NCI-H1694 treated with DMSO at 0.1 percent for 48 hours (cell line): ENCODE measurements around the gene CA5A.

ENCODE experiments used
- DNase-seq: peaks from one replicate; lab custom pipeline; 2025; lab: John Stamatoyannopoulos, UW

Gene CA5A

DNA sequence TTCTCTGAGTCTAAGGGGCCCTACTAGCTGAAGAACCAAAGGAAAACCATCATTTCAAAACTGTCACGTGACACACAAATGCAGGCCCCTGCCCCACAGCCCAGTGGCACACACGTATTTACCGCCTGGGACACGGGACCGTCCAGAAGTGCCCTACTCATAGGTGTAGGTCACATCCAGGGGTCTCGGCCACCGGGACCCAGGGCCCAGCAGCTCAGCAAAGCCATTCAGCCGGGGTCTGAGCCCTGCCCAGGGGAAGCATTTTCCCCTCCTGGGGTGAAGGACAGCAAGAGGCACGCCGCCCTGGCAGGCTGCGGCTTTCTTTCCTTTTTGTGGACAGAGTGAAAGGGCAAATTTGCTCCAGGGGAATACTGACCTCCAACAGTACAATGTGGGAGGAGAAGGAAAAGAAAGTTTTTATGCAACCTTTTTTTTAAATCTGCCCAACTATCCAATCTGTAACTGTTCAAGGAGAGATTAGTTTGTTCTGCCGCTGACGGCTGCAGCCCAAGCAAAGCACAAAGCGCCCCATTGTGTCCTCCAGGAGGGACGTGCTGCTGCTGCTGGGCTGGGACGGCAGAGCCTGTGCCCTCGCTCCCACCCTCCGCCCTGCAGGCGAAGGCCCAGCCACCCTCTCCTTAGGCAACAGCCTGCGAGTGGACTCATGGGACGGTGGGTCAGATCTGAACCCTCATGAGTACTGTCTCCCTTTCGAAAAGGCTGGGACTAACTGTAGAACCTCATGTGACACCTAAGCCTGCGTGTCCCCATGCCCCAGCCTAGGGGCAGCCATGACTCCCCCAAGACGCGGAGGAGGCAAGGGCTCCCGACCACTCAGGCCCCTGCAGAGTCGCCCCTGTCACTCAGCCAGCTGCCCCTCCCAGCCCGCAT, 88.3 kb downstream of the CA5A start:
- DNase-seq: no peak

DNA sequence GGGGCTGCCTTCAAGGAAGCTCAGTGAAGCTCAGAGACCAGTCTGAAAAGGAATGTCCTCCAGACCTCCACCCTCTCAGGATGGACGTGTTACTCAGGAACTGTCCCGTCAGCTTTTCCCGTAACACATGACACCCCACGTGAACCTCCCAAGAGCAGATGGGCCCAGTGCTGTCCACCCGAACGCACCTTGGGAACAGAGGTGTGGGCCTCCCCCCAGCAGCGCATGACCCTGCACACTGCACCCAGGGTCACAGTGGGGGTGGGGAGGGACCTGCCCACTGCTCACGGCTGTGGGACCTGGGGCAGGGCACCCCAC, 88.9 kb downstream of the CA5A start:
- DNase-seq: no peak

DNA sequence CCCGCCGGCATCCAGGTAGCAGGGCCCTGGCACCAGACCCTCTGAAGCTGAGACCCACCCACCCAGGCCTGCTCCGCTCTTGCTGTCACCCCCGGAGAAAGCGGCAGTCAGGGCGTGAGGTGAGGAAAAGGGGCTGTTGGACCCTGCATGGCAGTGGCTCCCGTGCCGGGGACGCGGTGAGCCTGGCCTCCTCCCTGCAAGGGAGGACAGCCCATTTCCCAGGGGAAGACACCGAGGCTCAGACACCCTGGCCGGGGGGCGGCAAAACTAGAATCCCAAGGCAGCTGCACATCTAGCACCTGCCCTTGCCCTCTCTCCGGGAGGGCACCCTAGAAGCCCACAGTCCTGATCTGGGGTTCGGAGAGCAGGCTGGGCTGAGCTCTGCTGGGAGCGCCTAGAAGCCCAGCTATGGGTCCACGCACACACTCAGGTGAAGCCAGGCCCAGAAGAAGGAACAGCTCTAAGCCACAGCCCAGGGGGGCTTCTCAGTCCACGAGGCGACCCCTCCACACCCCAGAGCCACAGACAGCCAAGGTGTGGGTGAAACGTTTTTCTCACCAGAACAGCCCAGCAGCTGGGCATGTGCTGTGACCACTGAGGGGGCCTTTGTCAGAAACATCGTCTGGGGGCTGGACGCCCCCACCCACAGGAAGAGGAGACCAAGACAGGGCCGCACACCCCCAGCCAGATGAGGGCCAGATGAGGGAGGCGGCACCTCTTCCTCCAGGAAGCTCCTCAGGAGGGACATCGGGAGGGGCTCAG, 89.4 kb downstream of the CA5A start:
- DNase-seq: no peak

DNA sequence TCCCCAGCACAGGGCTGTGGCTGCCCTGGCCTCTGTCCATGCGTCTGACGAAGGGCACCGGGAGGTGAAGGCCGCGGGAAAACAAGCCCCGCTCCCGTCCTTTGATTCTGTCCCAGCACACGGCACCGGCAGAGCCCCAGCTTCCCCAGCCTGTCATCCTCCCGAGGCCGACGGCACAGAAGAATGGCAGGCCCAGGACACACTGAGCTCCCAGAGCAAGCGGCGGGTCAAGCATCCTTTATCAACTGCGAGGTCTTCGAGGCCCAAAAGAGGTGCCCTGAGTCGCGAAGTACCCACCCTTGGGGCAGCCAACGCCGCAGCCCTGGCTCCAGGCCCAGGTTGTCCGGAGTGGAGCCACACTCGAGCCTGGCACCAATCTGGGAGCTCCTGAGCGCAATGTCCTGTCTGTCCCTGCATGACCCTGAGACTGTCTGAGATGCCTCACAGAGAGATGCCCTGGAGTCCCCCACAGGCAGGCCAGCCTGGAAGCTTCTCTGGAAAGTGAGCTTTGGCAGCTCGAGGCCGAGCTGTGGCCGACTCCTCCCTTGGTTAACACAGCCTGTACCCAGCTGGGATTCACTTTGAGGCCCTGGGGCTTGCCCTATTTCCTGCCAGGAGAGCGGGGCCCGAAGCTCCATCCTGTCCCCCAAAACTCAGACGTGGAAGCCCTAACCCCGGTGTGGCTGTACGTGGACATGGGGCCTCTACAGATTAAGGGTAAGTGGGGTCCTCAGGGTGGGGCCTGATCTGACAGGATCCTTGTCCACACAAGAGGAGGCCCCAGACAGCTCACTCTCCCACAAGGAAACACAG, 90.3 kb downstream of the CA5A start:
- no peak for DNase-seq

DNA sequence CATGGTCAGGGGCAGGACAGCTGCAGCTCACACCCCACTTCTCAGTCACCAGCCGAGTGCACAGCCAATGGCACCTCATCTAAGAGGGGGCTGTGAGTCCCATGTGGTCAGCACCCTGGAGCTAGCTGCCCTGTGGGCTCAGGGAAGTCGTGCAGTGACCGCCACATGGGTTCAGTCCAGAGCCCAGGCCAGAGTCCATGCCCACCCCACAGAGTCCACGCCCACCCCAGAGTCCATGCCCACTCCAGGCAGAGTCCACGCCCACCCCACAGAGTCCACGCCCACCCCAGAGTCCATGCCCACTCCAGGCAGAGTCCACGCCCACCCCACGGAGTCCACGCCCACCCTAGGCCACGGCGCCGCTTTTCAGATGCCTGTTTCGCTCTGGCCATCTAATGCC, 91.1 kb downstream of the CA5A start:
- no peak for DNase-seq

DNA sequence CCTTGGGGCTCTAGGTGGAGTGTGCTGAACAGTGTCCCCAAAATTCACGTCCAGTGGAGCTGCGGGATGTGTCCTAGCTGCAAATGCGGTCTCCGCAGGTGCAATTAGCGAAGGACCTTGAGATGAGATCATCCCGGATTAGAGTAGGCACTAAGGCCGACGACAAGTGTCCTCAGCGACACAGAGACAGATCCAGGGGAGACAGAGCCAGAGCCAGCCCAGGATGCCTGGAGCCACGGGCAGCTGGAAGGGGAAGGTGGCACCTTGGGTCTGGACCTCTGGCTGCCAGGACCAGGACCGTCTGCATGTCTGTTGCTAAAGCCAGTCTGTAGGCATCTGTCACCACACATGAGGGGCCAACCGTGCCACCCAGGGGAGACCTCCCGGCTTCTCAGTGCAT, 91.5 kb downstream of the CA5A start:
- DNase-seq: no peak

DNA sequence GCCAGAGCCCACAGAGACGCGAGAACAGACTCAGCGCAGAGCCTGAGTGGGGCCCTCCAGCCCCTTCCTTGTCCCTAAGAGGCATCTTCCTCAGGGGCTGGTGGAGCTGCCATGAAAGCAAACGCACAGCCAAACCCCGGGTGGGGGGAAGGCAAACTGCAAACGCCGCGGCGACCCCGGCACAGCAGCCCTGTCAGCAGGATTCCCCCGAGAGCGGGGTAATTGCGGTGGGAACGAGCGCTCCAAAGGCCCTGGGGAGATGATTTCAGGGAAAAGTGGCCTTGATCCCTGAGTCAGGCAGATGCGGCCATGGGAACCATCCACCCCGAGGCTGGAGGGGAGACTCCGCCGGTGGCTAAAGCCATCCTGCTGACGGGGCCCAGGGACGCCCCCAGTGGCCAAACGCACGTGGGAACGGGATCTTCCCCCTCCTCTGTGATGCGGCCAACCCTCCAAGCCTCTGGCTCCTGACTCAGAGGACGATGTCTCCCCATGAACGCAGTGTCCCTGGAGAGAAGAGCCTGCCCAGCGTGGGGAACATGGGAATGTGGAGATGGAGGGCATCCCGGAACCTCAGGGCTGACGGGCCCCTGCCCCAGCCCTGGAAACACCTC, 92.1 kb downstream of the CA5A start:
- DNase-seq: no peak

DNA sequence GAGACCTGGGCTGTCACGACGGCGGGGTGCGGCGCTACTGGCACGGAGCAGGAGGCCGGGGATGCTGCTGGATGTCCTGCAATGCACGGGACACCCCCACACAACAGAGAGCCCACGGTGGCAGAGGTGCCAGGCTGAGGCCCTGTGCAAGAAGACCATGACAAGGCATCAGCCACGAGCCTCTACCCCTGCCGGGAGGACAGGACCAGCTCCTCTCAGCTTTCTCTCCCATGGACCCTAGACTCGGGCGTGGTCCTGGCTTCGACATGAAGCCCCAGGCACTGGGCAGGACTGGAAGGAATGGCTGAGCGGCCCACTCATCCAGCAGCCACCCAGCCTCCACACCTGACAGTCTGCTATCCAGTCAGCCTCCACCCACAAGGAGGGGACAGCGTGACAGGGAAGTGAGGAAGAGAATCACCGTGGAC, 92.6 kb downstream of the CA5A start:
- no peak for DNase-seq

DNA sequence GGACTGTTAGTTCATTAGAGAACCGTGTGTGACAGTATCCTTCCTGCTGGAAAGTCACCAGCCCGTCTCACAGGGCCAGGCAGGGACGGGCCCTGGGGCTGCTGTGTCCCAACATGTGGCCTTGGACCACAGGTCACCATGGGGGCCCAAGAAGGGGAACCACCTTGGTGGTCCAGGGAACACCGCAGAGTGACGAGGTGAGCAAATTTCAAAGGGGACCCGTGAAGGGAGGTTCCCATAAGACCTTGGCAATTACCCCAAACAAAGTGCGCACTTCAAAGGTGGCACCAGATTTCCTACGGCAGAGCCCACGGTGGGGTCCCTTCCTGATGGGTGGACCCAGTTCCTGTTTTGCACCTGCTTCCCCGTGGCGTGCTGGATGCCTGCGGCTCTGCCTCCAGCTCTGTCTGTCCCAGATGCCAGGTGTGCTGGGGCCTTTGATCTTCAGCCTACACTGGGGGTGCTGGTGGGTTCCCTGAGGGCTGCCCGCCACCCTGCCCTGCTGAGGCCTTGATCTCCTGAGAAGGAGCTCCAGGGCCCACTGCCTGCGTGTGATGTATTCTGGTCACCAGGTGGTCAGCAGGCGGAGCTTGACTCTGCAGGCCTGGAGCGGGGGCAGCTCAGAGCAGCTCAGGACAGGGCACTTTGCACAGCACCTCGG, 94.0 kb downstream of the CA5A start:
- no peak for DNase-seq

DNA sequence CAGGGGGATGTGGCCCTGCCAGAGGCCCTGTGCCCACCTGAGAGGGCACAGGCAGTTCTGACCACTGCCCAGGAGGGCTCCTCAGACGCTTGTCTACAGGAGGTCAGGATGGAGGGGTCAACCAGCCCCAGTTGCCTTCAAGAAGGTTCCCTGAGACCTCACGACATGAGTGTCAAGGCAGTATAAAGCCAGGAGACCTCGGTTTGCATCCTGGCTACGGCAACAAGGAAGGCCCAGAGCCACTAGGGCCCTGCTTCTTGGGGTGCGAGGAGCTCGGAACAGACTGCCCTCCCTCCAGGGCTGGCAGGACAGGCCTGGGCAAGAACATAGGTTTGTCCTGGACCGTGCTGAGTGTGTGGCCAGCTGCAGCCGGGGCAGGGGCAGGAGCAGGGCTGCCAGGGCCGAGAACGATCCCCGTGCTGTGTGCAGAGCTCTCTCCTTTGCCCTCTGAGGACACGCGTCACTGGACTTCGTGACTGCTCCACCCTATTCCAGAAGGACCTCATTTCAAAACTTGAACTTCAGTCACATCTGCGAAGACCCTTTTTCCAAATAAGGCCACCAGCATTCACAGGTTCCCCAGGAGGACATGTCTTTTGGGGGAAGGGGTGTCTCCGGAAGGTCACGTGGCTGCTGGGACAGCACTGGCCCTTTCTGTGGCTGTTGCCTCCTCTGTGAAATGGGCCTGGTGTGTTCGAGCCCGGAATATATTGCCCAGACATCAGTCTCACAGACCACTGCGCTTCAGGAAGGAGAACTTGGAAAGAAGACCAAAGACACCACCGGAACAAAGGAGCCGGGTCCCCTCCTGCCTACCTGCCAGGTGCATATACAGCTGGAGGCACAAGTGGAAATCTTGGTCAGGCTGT, 94.8 kb downstream of the CA5A start:
- no peak for DNase-seq

DNA sequence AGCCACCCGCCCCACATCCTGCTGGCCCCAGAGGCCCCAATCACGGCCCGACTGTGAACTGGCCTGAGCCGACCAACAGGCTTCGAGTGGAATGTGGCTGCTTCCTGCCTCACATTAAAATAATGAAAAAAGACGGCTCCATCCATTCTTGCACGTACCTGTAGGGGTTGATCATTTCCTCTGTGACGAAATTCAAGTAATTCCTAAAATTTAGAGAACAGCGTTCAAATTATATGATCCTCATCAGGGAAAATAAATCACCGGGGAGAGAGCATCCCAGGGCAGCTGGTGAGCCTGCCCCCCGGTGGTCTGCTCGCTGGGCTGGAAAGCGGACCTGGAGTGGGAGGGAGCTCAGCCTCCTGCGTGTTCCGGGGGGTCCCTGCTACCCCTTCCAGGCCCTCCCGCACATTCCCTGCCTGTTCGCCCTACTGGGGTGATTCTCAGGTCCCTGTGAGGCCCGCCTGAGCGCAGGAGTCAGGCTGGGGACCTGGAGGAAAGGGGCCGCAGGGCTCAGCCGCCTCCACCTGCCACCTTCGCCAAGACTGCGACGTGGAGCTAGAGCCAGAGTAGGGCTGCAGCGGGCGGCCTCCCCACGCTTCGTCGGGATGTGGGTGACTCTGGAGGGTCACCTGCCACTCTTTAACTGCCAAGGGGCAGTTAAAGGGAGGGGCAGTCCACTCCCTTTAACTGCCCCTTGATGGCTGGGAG, 95.9 kb downstream of the CA5A start:
- DNase-seq: no peak

DNA sequence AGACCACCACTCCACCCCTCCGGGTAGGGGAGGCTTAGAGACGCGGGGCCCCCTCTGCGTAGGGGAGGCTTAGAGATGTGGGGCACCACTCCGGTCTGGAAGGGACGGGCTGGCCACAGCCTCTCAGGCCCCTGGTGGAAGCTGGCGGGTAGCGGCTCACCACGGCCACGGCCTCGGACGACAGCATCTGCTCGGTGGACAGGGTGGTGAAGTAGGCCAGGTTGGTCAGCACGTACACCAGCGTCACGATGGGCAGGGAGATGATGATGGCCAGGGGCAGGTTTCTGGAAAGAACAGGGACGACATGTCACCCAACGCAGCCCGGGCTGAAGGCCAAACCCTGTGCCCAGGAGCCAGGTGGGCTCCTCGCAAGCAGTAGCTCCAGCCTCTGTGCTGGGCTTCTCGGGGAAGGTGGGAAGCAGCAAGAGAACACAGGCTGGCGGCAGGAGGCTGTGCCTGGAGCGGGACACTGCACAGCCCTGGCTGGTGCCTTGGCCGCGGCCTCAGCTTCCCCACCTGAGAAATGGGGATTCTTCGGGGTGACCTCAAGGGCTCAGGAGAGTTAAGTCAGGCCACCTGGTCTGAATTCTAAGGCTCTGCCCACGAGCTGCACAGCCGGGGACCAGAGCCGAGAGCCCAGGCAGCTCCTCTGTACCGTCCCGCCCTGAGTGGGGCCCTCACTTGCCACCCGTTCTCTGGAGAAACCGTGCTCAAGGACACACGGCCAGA, 96.6 kb downstream of the CA5A start:
- DNase-seq: no peak

DNA sequence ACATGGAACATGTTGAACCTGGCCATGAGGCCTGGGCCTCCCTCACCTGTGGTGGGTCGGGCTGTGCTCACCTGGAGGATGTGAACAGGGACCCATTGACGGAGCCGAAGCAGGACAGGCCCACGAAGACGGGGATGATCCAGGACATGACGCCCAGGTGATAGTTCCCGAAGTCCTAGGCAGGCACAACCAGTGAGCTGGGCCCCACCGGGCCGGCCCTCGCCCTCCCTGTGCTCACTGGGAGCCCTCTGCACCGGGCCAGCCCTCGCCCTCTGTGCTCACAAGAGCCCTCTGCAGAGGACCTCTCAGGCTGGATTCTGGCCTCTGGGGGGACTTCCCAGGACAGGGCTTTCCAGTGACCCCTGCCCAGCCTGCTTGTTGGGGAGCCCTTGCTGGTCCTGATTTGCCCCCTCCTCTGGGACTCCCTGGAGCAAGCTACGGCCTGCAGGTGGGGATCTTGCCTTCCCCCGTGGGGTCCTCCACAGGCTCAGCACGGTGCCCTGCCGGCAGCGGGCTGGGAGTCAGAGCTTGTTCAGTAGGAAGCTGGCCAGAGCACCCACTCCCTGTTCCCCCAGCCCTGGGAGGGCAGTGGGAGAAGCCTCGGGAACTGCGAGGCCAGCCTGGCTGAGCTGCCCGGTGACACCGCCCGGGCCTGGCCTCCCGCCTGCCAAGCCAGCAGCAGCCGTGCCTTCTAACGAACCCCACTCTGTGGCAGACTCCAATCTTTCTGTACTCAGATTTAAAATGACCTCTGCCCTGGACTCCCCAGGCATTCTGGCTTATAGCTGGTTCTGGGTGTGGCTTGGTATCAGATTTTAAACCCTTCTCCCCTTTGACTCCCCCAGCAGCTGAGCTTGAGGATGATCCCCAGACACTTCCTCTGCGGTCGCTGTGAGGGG, 97.4 kb downstream of the CA5A start:
- DNase-seq: no peak
